Cortex of kidney (tissue), 1 donor: ENCODE measurements around the gene RBPMS2.

Source experiments
- DNase-seq: peaks from one replicate; lab custom pipeline; 2025; lab: John Stamatoyannopoulos, UW

The RBPMS2 gene

DNA sequence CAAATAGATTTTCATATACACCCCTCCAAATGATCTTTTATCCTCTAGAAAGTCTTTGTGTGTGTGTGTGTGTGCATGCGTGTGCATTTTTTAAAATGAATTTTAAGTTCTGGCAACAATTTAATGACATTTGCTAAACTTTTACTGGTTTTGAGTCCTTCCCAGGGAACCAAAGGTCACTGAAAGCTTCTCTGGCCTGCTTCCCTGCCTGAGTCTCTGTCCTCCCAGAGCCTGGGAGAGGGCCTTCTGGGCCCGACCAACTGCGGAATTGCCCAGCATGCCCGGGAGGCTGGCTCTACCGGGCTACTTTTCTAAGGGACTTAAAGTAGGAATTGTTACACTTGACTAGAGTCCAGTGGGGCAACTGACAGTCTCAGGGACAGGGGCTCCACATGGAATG is 7.4 kb upstream of the RBPMS2 start:
- DNase-seq, result no peak

DNA sequence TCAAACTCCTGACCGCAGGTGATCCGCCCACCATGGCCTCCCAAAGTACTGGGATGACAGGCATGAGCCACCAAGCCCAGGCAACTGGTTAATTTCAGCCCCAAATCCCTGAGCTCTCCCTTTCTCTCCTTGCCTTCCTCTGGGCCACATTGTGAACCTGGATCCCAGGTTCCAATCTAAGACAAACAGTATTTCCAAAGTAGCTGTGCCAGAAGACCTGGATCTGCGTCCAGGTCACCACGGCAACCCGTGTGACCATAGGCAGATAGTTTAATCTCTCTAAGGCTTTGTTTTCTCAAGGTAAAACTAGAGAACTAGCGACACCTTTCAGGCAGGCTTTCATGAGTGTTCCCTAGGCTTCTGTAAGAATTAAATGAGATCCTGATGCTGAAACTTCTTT is 5.9 kb upstream of the RBPMS2 start:
- no peak for DNase-seq

DNA sequence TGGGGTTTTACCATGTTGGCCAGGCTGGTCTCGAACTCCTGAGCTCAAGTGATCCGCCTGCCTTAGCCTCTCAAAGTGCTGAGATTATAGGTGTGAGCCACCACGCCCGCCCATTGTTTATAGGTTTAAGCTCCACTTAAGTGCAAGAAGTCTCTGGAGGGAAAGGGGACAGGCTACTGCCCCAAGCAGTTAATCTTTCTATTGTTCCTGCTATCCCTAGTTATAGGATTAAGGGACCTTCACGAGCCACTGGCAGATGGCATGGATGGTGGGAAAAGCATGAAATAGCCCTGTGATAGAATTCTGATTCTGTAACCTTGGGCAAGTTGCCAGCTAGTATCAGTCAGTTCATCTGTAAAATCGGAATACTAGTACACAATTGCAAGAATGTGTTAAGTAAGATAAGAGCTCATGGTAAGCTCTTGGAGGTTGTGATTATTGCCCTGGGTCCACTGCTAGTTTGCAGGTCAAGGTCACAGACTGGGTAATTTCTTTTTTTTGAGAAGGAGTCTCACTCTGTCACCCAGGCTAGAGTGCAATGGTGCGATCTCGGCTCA is 5.3 kb upstream of the RBPMS2 start:
- no peak for DNase-seq

DNA sequence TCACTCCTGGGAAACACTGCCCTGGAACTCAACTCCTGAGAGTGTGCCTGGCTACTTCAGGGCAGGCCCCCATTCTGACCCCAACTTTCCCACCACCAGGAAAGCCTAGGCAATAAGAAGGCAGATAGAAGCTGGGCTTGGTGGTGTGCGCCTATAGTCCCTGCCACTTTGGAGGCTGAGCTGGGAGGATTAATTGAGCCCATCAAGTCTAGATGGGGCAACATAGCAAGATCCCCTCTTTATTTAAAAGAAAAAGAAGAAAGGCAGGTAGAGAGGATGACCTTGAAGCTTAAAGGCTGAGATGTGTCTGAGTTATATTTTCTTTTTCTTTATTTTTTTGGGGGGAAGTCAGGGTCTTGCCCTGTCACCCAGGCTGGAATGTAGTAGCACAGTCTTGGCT is 4.2 kb upstream of the RBPMS2 start:
- no peak for DNase-seq

DNA sequence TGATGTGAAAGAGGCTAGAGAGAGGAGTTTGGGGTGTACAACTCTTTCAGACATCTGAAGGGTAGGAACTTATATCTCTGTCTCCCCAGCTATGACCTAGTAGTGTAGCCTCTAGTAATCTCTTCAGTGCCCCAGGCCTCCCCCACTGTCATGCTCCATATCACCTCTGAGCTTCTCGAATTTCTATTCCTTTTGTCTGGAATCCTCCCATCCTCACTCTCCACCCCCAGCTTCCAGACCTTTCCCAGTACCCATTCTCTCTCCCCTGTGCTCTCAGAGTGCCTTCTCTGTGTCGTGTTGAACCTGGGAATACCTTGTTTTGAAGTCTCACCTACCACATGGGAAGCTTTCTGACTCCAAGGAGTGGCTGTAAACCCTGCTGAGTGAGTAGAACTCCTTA is 3.6 kb upstream of the RBPMS2 start:
- DNase-seq, result no peak

DNA sequence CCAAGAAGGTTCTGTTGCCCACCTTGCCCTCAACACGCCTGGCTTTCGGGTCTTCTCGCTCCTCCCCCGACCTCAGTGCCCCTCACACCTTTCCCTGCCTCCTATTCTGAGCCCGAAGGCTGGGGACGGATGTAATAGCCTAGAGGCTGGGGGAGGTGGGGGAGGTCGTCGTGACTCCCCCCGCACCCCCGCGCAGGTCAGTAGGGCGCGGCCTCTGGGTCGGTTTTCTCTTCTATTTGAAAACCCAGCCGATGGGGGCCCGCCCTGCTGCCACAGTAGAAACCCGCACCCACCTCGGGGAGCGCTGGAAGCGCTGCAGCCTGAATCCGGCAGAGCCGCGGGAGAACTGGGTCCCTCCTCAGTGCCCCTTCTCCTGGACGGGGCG is 1.0 kb upstream of the RBPMS2 start:
- no peak for DNase-seq

DNA sequence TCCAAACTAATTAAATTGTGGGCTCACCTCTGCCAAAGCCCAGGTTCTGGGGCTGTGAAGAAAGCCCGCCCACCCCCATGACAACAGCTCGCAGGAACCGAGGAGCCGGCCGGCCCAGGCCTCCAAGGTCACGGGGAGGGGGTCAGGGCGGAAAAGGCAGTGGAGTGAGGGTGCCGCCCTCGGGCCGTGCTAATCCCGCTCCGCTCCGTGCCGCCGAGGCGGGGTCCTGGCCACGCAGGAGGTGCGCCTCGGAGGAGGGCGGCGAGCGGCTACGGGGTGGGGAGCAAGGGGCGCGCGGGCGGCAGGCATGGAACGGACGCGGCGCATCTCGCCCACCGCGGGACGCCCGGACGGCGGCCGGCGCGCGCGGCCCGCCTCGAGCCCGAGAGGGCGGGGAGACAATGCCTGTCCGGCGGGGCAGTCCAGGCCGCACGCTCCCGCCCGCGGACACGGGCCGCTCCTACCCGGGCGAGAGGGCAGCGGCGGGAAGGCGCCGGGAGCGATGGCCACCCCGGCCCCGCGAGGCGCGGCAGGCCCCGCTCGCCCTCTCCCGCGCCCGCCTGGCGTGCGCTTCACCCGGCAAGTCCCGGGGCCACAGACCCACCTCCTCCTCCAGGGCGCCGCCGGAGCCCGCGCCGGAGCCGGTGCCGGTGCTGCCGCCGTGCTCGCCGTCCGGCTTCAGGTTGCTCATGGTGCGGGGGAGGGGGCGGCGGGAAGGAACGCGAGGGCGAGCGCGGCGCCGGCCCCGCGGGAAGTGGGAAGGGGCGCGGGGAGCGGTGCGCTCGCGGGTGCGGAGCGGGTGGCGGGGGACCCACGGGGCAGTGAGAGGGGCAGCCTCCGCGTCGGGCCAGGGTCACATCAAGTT is 528 bp downstream of the RBPMS2 start:
- DNase-seq, result no peak

DNA sequence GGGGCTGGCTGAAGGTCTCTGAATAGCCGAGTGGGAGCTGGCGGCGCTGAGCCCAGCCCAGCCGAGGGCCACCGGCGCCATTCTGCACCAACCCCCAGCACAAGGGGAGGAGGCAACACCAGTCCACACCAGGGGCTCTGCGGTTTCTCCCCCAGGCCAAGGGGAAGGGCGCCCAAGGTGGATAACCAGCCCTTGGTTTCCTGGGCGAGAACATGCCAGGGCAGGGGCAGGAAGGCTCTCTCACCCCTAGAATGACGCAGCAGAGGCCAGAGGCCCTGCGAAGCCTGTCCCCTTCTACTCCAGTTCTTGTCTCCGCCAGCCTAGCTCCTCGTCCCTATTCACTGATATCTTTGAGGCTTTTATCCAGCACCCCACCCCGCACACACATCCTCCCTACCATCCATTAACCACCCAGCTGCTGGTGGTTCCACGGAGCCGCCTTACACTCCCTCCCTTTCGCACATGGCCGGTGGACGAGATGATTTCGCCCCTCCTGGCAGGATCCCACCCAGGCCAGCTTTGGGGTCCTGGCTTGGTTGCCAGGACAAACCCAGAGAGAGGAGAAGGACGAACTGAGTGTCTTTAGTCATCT is 1.3 kb downstream of the RBPMS2 start:
- DNase-seq, result no peak

DNA sequence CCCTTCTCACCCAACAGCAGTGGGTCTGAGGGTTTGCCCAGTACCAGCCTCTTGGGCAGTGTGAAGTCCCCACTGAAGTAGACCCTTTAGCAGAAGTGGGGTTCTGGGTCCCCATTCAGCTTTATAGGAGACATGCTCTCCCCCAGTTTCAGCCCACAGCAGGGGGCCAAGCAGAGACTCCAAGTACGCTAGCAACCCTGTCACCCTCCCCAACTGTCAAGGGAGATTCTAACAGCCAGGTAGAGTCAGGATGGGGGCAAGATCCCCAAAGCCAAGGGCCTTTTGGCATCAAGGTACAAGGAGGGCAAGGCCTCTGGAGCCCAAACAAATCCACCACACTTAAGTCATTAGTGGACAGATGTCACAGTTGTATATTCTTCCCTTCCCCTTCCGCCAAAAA is 1.8 kb downstream of the RBPMS2 start:
- DNase-seq, result no peak

DNA sequence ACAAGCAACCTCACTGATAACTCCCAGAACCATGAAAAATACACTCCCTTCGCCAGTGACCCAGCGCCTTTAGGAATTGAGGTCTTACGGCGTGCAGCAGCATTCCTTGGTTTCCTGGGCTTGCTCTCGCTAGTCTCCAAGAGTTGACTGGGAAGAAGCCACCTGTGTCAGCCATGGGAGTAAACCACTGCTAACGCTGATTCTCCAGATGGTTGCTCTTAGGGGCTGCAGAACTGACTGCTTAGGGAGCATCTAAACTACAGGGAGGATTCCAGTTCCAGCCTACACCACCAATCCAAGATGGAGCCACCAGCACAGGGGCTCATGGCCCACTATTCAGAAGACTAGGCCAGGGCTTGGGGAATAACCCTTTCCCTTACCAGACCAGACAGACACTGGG is 2.4 kb downstream of the RBPMS2 start:
- no peak for DNase-seq

DNA sequence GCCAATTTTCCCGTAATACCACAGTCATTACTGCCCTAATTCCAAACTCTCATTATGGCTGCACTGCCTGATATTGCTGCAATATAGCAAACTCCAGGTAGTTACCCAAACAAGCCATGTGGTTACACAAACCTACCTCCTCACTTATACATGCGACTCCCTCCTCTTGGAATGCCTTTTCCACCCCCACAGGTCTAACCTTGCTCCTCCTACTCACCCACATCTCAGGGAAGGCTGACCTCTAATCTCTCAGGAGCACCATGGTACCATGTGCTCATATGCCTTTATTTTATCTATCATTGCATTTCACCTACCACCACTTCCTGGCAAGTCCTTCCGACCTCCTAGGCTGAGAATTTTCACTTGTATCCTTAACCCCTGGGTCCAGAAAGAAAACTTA is 2.9 kb downstream of the RBPMS2 start:
- no peak for DNase-seq

DNA sequence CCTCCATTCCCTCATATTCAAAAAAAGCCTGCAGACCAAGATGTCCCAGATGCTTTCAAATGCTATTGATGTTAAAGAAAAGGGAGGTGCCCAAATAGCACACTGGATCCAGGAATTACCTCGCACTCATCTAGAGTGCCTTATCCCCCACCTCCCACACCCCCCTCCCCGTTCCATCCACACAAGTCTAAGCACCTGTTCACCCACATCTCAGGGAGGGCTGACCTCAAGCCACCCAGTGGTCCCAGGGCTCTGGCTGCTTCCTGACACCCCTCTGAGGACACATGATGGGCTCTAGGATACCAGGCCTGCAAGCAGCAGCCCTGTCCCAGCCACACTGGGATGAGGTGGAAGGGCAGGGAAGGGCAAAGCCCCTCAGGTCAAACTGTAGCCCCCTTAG is 4.8 kb downstream of the RBPMS2 start:
- DNase-seq, result no peak

DNA sequence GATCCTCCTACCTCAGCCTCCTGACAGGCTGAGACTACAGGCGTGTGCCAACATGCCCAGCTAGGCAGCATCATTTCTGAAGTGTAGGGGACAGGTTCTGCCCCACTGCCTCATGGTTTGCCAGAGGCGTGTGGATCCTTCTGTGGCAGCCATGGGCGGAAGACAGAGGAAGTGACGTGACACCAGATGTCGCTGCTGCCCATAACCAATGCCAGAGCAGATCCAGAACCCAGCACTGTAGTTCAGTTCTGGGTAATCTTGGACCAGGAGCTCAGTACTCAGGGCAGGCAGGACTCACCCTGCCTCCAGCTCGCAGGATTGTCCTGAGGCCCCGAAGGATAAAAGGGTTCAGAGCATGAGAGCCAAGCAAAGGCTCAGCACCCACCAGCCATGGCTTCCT is 8.2 kb downstream of the RBPMS2 start:
- DNase-seq, result no peak

DNA sequence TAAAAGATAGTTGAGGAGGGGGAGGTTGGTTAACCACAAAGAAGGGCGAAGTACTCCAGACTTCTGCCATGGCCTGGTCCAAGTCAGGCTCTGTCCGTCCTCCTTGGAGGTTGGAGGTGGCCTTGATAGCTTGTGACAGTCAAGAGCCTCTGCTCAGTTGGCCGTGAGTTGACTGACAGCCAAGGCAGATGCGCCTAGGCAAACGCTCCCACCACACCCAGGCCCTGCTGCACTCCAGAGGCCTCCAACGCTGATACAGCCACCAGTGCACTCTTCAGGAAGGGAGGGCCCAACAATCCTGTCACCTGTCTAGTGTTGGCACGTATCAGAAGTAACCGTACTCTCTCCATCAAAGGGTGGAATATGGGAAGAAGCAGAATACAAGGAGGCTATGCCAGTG is 9.3 kb downstream of the RBPMS2 start:
- DNase-seq, result no peak

DNA sequence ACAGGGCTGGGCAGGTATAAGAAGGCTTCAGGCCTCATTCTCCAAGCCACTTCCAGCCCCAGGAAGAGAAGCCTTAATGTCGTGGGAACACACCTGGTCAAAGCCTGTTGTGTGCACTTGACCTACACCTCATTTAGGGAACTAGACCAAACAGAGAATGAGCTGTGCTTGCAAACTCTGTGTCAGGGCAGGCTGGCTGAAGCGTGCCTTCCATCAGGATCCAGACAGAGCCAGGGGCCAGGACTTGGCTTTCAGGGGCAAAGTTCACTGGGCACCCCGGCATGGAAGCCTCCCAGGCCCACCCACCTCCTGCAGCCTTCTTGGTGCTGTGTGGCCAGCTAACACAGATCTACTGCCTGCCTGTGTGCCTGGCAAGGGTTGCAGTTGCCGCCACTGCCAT is 11.5 kb downstream of the RBPMS2 start:
- no peak for DNase-seq

DNA sequence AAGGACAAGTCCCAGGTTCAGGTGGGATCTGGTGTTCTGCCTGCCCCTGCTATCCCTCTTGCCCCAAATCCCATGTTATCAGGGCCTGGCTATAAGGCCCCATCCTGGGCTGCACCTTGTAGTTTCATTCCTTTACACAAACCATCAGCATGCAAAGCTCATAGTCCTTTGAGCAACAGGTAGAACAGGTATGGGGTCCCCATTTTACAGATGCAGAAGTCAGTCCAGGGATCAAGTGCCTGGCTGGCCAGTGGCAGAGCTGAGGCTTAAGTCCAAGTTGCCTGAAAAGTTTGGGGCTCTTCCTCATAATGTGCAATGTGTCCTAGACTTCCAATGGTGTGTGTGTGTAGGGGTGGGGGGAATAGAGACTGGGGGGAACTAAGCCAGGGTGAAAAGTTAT is 11.9 kb downstream of the RBPMS2 start:
- DNase-seq, result no peak

DNA sequence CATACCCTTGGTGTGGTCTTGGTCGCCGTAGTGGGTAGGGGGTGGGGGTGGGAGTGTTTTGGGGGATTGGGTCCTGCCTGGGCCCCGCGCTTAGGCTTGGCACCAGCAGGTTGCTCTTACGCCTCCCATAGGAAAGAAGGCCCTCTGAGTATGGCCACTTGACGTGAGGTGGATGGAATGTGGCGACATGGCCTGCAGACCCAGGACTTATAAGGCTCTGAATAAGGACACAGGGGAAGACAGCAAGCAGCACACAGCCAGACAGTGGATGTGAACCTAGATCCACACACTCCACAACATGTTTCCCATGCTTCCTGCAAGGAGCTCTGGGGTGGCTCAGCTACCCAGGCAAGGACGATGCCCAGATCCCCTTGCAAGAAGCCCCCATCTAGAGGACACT is 12.4 kb downstream of the RBPMS2 start:
- DNase-seq, result no peak

DNA sequence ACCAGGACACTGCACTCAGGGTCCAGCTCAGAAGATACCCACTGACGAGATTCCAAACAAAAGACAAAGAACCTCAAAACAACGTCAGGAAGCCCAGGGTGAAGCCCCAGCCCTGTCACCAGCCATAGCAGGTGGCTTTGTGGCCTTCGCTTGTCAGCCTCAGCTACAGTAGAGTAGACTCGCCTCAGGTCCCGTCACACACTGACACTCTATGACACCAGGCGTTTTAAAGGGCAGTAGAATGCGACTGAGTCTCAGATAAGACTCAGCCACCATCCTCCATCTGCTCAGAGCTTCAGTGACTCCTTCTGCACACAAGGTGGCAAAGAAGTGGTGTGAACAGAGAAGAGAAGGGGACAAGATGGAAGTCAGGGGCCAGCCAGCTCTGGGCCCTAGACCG is 12.8 kb downstream of the RBPMS2 start:
- DNase-seq, result no peak

DNA sequence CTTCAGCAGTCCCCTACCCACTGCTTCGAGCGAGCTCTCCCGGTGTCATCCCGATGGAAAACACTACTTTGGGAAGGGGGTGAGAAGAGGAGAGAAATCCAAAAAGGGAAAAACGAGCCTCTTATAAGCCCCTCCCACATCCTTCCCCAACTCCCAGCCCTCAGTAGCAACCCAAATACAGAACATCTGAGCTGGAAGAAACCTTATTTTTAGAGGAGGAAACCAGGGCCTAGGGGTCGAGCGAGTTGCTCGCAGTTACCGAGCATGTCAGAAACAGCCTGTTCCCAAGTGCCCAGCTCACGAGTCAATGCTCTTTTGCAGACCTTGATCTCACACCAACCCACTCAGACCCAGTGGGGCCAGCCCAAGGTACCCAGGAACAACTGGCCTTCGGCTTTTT is 14.2 kb downstream of the RBPMS2 start:
- DNase-seq, result no peak

DNA sequence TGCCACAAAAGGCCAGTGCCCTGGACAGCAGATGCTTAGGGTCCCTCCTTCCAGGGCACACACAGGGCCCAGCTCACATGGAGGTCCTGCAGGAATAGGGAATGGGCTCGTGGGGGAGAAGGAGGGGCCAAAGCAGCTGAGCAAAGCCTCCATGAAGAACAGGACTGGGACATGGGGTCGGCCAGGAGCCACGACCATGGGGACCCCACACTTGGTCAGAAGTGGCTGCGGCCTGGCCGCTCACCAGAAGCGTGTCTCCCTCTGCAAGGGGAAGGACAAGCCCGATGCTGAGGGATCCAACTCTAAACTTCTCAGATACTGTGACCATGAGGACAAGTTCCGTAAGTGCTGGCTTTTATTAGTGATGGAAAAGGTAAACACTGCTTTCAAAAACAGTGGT is 15.3 kb downstream of the RBPMS2 start:
- no peak for DNase-seq

DNA sequence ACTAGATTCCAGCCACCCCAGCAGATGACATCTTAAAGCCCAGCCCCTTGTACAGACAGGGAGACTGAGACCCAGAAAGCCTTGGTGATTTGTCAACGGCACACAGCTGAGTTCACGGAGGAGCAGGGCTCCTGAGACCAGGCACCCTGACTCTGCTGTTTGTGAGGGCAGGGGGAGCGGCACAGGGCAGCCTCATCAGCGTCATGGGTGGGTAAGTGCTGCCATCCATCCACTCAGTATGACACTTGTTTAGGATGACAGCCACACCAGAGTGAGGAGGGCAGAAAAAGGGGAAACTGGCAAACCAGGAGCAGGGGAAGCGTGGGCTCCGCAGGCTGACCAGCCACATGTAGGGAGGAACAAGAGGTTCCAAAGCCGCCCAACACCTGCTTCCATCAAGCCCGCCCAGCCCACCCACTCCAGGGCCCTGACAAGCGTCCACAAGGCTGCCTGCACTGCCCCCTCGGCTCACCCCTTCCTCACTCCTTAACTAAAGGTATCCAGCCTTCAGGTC is 19.9 kb downstream of the RBPMS2 start:
- no peak for DNase-seq

DNA sequence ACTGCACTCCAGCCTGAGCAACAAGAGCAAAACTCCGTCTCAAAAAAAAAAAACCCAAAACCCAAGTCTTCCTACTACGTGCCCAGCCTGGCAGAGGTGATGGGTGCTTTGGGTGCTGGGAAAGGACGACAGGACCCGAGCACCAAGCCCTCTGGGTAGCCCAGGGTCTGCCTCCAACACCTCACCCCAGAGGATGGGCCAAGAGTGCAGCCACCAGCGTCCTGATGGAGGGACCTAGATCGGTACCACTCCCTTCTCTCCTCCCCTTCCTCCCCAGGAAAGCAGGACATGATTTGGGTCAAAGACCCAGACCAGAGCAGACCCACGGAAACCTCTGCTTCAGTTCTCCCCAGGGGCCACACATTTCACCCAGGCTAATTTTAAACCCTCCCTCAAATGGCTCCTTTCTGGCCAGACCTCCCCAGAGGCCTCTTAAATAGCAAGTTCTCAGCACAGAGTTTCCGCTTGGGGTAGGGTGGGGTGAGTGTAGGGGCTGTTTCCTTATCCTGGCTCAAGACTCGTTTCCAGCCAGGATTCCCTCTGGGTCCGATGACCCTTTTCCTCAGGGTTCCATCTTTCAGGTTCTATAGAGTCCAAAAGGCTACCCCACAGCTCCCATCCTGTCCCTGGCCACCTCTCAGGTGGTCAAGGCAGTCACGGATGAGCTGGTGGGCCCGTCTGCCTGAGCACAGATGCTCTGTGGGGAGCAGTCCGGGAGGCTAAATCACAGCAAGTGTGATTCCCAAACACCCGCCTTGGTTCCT is 20.5 kb downstream of the RBPMS2 start:
- no peak for DNase-seq
